Activated CD4-positive, alpha-beta T cell treated with anti-CD3 and anti-CD28 coated beads for 36 hours (primary cell): ENCODE results near the gene TRIM8. TPM values are rescaled to one million over a fixed set of nuclear protein-coding genes. Genes with fewer than 3 reads are reported as not detected.
"Not testable (repeated sequence)": the region's sequence is repeated elsewhere in the genome, so short reads cannot be mapped to it uniquely, and the experiment has no call there.

Source experiments
- ATAC-seq: fragments of 200-7000 bp; cut with Tn5 transposase; one replicate; pipeline ENCODE4 v1.10.0; 2021; ENCODE audit warnings: mild to moderate bottlenecking, moderate library complexity
- CTCF ChIA-PET: fragments of 350-600 bp; sonication (Branson Sonifier 250); formaldehyde crosslinking; loops from one replicate; lab custom pipeline; 2021; ENCODE audit warnings: antibody characterized with exemption; lab: Charles Lee
- POLR2A ChIA-PET: fragments of 350-600 bp; sonication (Branson Sonifier 250); formaldehyde crosslinking; loops from one replicate; lab custom pipeline; 2021; ENCODE audit warnings: antibody characterized with exemption, inconsistent platforms; lab: Charles Lee
- DNase-seq: peaks from one replicate; pipeline ENCODE4 v3.0.0-alpha.2; 2020
- H3K27ac Mint-ChIP-seq: one replicate; pipeline ENCODE4 v1.8.0; 2021; ENCODE audit warnings: mixed read lengths
- H3K27me3 Mint-ChIP-seq: one replicate; pipeline ENCODE4 v1.8.0; 2021; ENCODE audit warnings: mixed read lengths
- H3K36me3 Mint-ChIP-seq: one replicate; pipeline ENCODE4 v1.8.0; 2021; ENCODE audit warnings: low read depth, mixed read lengths
- H3K4me1 Mint-ChIP-seq: one replicate; pipeline ENCODE4 v1.8.0; 2021; ENCODE audit warnings: mixed read lengths
- H3K4me3 Mint-ChIP-seq: one replicate; pipeline ENCODE4 v1.8.0; 2021; ENCODE audit warnings: mild to moderate bottlenecking, moderate library complexity, mixed read lengths
- H3K9me3 Mint-ChIP-seq: one replicate; pipeline ENCODE4 v1.8.0; 2021; ENCODE audit warnings: low read depth, mixed read lengths
- intact Hi-C, 2 experiments: fragments of 100-400 bp; cut with DNase I in 1 of 2; cut with micrococcal nuclease in 1 of 2; formaldehyde crosslinking; loops; one replicate each; pipeline versions ENCODE4 v1.14.2 to v1.15.1; 2022 to 2024; cut with DNase I, micrococcal nuclease
- total RNA-seq, 2 experiments: library from RNA; stranded (reverse); gene quantifications; one replicate each; pipeline ENCODE4 v1.2.3, GENCODE V29; 2021

Gene TRIM8
- total RNA-seq, 2 experiments from 2014 or later, result 37.8 to 39.1 TPM

DNA sequence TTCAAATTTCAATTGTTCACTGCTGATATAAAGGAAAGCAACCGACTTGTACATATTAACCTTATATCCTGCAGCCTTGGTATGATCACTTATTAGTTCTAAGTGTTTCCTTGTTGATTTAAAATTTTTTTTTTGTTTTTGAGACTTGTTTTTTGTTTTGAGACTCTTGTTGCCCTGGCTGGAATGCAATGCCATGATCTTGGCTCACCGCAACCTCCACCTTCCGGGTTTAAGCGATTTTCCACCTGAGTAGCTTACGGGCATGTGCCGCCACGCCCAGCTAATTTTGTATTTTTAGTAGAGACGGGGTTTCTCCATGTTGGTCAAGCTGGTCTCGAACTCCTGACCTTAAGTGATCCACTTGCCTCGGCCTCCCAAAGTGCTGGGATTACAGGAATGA lies 51.1 kb downstream of the TRIM8 start:
- ATAC-seq, H3K9me3 Mint-ChIP-seq, DNase-seq, H3K27ac Mint-ChIP-seq, H3K27me3 Mint-ChIP-seq, H3K4me1 Mint-ChIP-seq, intact Hi-C loops, POLR2A ChIA-PET, H3K4me3 Mint-ChIP-seq, CTCF ChIA-PET: not testable (repeated sequence)
- peaks cover 13% of the 10 kb centered on the region for H3K36me3 Mint-ChIP-seq

DNA sequence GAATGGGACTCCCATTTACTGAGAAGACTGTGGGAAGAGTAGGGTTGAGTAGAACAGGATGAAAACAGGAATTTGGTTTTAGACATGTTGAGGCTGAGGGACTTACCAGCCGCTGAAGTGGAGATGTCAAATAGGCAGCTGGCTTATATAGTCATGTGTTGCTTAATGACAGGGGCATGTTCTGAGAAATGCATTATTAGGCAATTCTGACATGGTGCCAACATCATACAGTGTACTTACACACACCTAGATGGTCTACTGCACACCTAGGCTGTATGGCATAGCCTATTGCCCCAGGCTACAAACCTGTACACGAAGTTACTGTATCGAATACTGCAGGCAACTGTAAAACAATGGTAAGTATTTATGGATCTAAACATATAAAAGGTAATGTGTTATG lies 52.5 kb downstream of the TRIM8 start:
- ChIA-PET POLR2A (no interaction called here), CTCF (interaction anchor here (1.0 kb wide), 1 partner anchor 22 kb away, joined by 3 read pairs; no protein-coding TSS in a partner anchor)
- DNase-seq (no peak), ATAC-seq (no peak)
- Mint-ChIP-seq H3K27me3 (no peaks in the 10 kb centered on the region), H3K36me3 (peaks cover 13% of the 10 kb centered on the region), H3K4me1 (no peaks in the 10 kb centered on the region), H3K4me3 (no peak overlapping the region), H3K9me3 (no peaks in the 10 kb centered on the region), H3K27ac (no peak overlapping the region)
- intact Hi-C loops, result no loop called here

DNA sequence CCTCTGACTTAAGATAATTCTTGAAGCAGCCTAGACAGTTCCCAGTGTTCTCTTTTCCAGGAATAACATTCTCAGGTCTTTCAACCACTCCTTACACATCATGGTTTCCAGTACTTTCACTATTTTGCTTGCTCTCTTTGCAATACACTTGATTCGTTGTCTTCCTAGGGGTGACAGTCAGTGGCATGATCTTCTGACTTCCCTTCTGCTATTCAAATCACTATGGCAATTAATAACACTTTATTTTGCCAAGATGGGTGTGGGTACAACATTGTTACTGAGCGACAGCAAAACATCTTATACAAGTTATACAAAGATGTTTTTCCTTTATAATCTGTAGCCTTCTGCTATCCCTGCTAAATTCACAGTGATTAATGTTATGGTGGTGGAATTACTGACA lies 54.6 kb downstream of the TRIM8 start:
- no peaks in the 10 kb centered on the region for H3K9me3 Mint-ChIP-seq
- no peak for DNase-seq
- intact Hi-C loops, result loop anchor here in 1 of 2 experiments (2.0 kb wide), 1 partner anchor 20 kb away; no protein-coding TSS in a partner anchor
- CTCF ChIA-PET, result interaction anchor here (1.1 kb wide), 1 partner anchor 15 kb away, joined by 7 read pairs; the partner anchor contains the start of gene ARL3
- POLR2A ChIA-PET, result no interaction called here
- no peaks in the 10 kb centered on the region for H3K4me1 Mint-ChIP-seq
- no peak overlapping the region for H3K4me3 Mint-ChIP-seq
- peaks cover 13% of the 10 kb centered on the region for H3K36me3 Mint-ChIP-seq
- H3K27ac Mint-ChIP-seq, result no peak overlapping the region
- ATAC-seq, result no peak
- H3K27me3 Mint-ChIP-seq, result no peaks in the 10 kb centered on the region

DNA sequence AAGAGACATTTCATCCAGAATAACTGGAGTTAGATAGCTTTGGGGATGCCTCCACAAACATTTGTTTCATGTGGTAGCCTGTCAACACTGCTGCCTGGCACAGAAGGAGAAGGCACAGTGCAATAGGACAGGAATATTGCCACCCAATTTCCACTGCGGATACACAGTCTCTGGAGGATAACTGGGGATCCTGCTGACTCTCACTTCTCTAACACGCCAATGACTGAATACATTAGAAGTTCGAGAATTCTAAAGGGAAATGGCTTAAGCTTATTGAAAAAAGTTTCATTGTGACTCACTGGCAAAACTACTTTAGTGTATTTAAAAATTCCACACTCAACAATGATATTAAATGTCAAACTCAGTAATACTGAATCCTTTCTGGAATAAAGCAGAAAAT lies 57.0 kb downstream of the TRIM8 start:
- ATAC-seq, result no peak
- Mint-ChIP-seq H3K9me3 (no peaks in the 10 kb centered on the region), H3K36me3 (peaks cover 15% of the 10 kb centered on the region), H3K27ac (no peak overlapping the region), H3K4me3 (no peak overlapping the region), H3K27me3 (no peaks in the 10 kb centered on the region), H3K4me1 (peaks cover 11% of the 10 kb centered on the region)
- DNase-seq, result no peak
- intact Hi-C loops, result no loop called here
- CTCF ChIA-PET, result interaction anchor here (0.6 to 2.2 kb wide), 3 partner anchors 10 to 13 kb away, joined by 3 to 7 read pairs (median 4); partner anchors contain the start of genes ARL3 and SFXN2
- POLR2A ChIA-PET, result no interaction called here

DNA sequence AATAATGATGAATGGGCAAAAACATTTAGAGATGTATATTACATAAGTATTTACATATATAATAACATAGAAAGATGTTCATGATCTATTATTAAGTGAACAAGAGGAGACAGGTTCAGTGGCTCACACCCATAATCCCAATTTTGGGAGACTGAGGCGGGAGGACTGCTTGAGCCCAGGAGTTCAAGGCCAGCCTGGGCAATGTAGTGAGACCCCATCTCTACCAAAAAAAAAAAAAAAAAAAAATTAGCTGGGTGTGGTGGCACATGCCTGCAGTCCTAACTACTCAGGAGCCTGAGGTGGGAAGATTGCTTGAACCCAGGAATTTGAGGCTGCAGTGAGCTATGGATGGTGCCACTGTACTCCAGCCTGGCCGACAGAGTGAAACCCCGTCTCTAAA lies 57.5 kb downstream of the TRIM8 start:
- CTCF ChIA-PET, result interaction anchor here (0.6 to 2.2 kb wide), 3 partner anchors 9 to 175 kb away, joined by 3 to 7 read pairs (median 4); partner anchors contain the start of genes ARL3 and SFXN2
- intact Hi-C loops, result no loop called here
- H3K27me3 Mint-ChIP-seq, result no peaks in the 10 kb centered on the region
- H3K9me3 Mint-ChIP-seq, result no peaks in the 10 kb centered on the region
- H3K36me3 Mint-ChIP-seq, result peaks cover 12% of the 10 kb centered on the region
- H3K4me1 Mint-ChIP-seq, result peaks cover 13% of the 10 kb centered on the region
- no peak overlapping the region for H3K4me3 Mint-ChIP-seq
- POLR2A ChIA-PET, result interaction anchor here (0.6 to 1.1 kb wide), 2 partner anchors 12 to 139 kb away, joined by 3 to 5 read pairs; partner anchors contain the start of gene ARL3
- no peak for DNase-seq
- H3K27ac Mint-ChIP-seq, result no peak overlapping the region
- no peak for ATAC-seq

DNA sequence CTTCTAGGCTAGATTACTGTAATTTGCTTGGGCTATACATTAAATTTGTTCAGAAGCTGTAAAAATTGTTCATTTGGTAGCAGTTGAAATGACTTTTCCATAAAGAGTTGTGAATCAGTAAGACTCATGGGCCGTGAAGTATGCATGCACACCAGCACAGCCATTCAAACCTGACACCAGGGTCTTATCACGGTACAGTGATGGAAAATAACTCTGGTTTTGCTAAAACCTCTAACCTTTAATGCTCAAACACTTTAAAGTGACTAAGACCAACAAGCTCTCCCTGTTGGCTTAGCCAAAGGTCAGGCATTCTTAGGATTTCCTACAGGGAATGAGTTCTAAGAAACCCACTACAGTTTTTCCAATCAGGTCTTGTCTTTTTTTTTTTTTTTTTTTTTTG lies 58.5 kb downstream of the TRIM8 start:
- CTCF ChIA-PET, result interaction anchor here (2.2 kb wide), 1 partner anchor 11 kb away, joined by 7 read pairs; the partner anchor contains the start of genes ARL3 and SFXN2
- peaks cover 9% of the 10 kb centered on the region for H3K36me3 Mint-ChIP-seq

DNA sequence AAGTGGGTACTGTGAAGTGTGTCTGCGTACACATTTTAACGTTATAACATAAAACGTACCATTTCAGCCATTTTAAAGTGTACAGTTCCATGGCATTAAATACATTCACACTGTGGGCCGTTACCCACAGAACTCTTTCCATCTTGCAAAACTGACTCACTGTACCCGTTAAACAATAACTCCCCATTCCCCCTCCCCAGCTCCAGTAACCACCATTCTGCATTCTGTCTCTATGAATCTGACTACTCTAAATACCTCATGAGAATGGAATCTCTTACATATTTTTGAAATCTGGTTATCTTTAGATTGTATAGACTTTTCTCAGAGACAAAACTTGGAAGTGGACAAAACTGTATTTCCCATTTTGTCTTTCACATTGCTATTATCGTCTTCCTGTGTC lies 60.6 kb downstream of the TRIM8 start:
- Mint-ChIP-seq H3K27ac (no peak overlapping the region), H3K4me3 (no peak overlapping the region), H3K9me3 (no peaks in the 10 kb centered on the region), H3K36me3 (peaks cover 2% of the 10 kb centered on the region), H3K27me3 (no peaks in the 10 kb centered on the region), H3K4me1 (peaks cover 13% of the 10 kb centered on the region)
- ATAC-seq (peak; percentile 66), DNase-seq (peak; percentile 30)
- CTCF ChIA-PET, result interaction anchor here (0.7 to 1.5 kb wide), 2 partner anchors 8 to 48 kb away, joined by 3 to 6 read pairs; partner anchors contain the start of gene ARL3
- intact Hi-C loops, result no loop called here
- POLR2A ChIA-PET, result interaction anchor here (0.7 kb wide), 1 partner anchor 45 kb away, joined by 3 read pairs; no protein-coding TSS in a partner anchor

More for the DNA sequence above, 58.5 kb downstream of the TRIM8 start:
- Mint-ChIP-seq H3K9me3 (no peaks in the 10 kb centered on the region), H3K27ac (no peak overlapping the region), H3K27me3 (no peaks in the 10 kb centered on the region), H3K4me1 (peaks cover 13% of the 10 kb centered on the region), H3K4me3 (no peak overlapping the region)
- intact Hi-C loops, result no loop called here
- ATAC-seq (peak; percentile 33), DNase-seq (no peak)
- POLR2A ChIA-PET, result interaction anchor here (1.1 kb wide), 1 partner anchor 11 kb away, joined by 5 read pairs; the partner anchor contains the start of gene ARL3

DNA sequence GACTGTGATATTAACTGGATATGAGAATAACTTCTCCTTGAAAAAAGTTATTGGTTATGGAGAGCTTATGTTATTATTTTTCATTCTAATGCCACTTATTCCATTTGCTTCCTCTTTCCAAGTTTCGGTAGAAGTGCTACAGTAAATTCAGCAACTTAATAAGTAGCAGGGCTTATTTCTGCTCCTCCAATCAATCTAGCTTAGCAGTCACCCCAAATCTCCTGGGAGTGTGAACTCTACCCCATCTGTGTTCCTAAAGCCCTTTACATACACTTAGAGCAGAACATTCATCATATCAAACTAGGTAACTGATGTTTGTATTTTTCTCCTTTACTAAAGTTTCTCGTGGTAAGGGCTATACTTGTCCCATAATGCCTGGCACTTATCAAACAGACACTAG lies 61.3 kb downstream of the TRIM8 start:
- Mint-ChIP-seq H3K4me3 (no peak overlapping the region), H3K4me1 (peaks cover 17% of the 10 kb centered on the region), H3K27me3 (no peaks in the 10 kb centered on the region), H3K27ac (no peak overlapping the region), H3K9me3 (no peaks in the 10 kb centered on the region), H3K36me3 (peaks cover 2% of the 10 kb centered on the region)
- ATAC-seq (no peak), DNase-seq (no peak)
- POLR2A ChIA-PET, result interaction anchor here (0.7 kb wide), 1 partner anchor 45 kb away, joined by 3 read pairs; no protein-coding TSS in a partner anchor
- intact Hi-C loops, result no loop called here
- CTCF ChIA-PET, result interaction anchor here (0.7 kb wide), 1 partner anchor 48 kb away, joined by 3 read pairs; no protein-coding TSS in a partner anchor

Other genes with a start within 250 kb of the TRIM8 start
- 100 to 1,000 TPM; 228 to 238 TPM for gene NFKB2, start 248.8 kb upstream of the TRIM8 start, total RNA-seq
- gene PSD, start 225.7 kb upstream of the TRIM8 start, total RNA-seq, result 10 to 100 TPM in 1 of 2 experiments, 1 to 10 TPM in 1; 9.1 to 11.2 TPM
- 10 to 100 TPM in 1 of 2 experiments, 1 to 10 TPM in 1; 5.4 to 11.9 TPM for gene FBXL15, start 223.6 kb upstream of the TRIM8 start, total RNA-seq
- 10 to 100 TPM; 60.8 to 72.7 TPM for gene CUEDC2, start 211.9 kb upstream of the TRIM8 start, total RNA-seq
- gene C10orf95, start 192.9 kb upstream of the TRIM8 start, total RNA-seq, result under 1 TPM; 0.27 to 0.32 TPM
- 10 to 100 TPM; 51.1 to 53.3 TPM for gene ACTR1A, start 141.8 kb upstream of the TRIM8 start, total RNA-seq
- gene SUFU, start 140.5 kb upstream of the TRIM8 start, total RNA-seq, result 1 to 10 TPM; 8.4 to 9.5 TPM
- gene ARL3, start 69.9 kb downstream of the TRIM8 start, total RNA-seq, result 1 to 10 TPM; 6.4 to 6.9 TPM
- 10 to 100 TPM; 18.2 to 20.7 TPM for gene SFXN2, start 70.2 kb downstream of the TRIM8 start, total RNA-seq
- gene WBP1L, start 99.5 kb downstream of the TRIM8 start, total RNA-seq, result 10 to 100 TPM; 14.9 to 16.4 TPM
- gene CYP17A1, start 192.9 kb downstream of the TRIM8 start, total RNA-seq, result not detected
- gene BORCS7, start 209.8 kb downstream of the TRIM8 start, total RNA-seq, result 1 to 10 TPM; 4.5 to 5.1 TPM
- 1 to 10 TPM; 1.1 to 1.5 TPM for gene AS3MT, start 225.0 kb downstream of the TRIM8 start, total RNA-seq